H1 (cell line): ENCODE measurements around the gene OTX2. TPM values are rescaled to one million over a fixed set of nuclear protein-coding genes. Genes with fewer than 3 reads are reported as not detected.

ENCODE experiments used
- CTCF ChIA-PET: fragments of 300-600 bp; sonication (Branson Sonifier 250); formaldehyde crosslinking; loops from one replicate; lab custom pipeline; 2021; ENCODE audit not compliant: partially characterized antibody; lab: Charles Lee
- POLR2A ChIA-PET: fragments of 300-600 bp; sonication (Branson Sonifier 250); formaldehyde crosslinking; loops from one replicate; lab custom pipeline; 2021; ENCODE audit warnings: inconsistent platforms; ENCODE audit not compliant: partially characterized antibody; lab: Charles Lee
- DNase-seq, 2 experiments: peaks; one replicate each; pipeline versions ENCODE4 v3.0.0 to v3.0.0-alpha.2; 2010 to 2022; ENCODE audit warnings: low spot score in 2 of 2, low read depth in 1 of 2, mixed read lengths in 1 of 2
- FAIRE-seq: peaks from 2 replicates; lab custom pipeline; 2011; peaks lifted over from hg19 to GRCh38; lab: Jason Lieb, UNC
- H2AFZ ChIP-seq: 2 replicates; pipeline ENCODE4 v1.8.1; 2012; ENCODE audit warnings: low read length, inconsistent platforms
- H2AK5ac ChIP-seq: 2 replicates; pipeline ENCODE4 v1.6.1; 2013; ENCODE audit warnings: low read depth, low read length
- H2BK120ac ChIP-seq: replicated peaks from 2 replicates; pipeline ENCODE3; 2013; ENCODE audit warnings: low read depth, low read length, inconsistent platforms
- H2BK12ac ChIP-seq: 2 replicates; pipeline ENCODE4 v1.6.1; 2013; ENCODE audit warnings: low read depth, low read length
- H2BK15ac ChIP-seq: 2 replicates; pipeline ENCODE4 v1.6.1; 2013; ENCODE audit warnings: low read length
- H2BK20ac ChIP-seq: 2 replicates; pipeline ENCODE4 v1.6.1; 2013; ENCODE audit warnings: low read length
- H2BK5ac ChIP-seq: 2 replicates; pipeline ENCODE4 v1.6.1; 2013; ENCODE audit warnings: low read depth, low read length
- H3K14ac ChIP-seq: 2 replicates; pipeline ENCODE4 v1.6.1; 2013; ENCODE audit warnings: inconsistent platforms; ENCODE audit not compliant: insufficient read length
- H3K18ac ChIP-seq: 2 replicates; pipeline ENCODE4 v1.6.1; 2013; ENCODE audit warnings: low read length; ENCODE audit errors: extremely low read depth
- H3K23ac ChIP-seq: 2 replicates; pipeline ENCODE4 v1.6.1; 2013; ENCODE audit warnings: inconsistent platforms; ENCODE audit not compliant: insufficient read length
- H3K23me2 ChIP-seq: 2 replicates; pipeline ENCODE4 v1.6.1; 2013; ENCODE audit warnings: low read depth, low read length
- H3K27ac ChIP-seq: 2 replicates; pipeline ENCODE4 v1.6.1; 2011; ENCODE audit warnings: low read depth, low read length, inconsistent platforms
- H3K27me3 ChIP-seq, 4 experiments: replicated peaks in 1 of 4; 1 replicate in 1 of 4; 2 replicates in 3 of 4; pipeline versions ENCODE4 v1.6.1 to v1.8.1; 2011 to 2013; ENCODE audit warnings: low read length in 3 of 4, mild to moderate bottlenecking in 3 of 4, inconsistent platforms in 2 of 4, mixed read lengths in 2 of 4, moderate library complexity in 1 of 4; ENCODE audit not compliant: control insufficient read depth in 3 of 4, insufficient read depth in 3 of 4; ENCODE audit errors: extremely low read depth in 1 of 4
- H3K36me3 ChIP-seq, 4 experiments: 2 replicates each; pipeline versions ENCODE4 v1.6.1 to v1.8.1; 2011 to 2013; ENCODE audit warnings: mild to moderate bottlenecking in 4 of 4, low read length in 3 of 4, moderate library complexity in 2 of 4, control low read depth in 1 of 4, inconsistent platforms in 1 of 4; ENCODE audit not compliant: insufficient read depth in 4 of 4, control insufficient read depth in 2 of 4
- H3K4ac ChIP-seq: replicated peaks from 2 replicates; pipeline ENCODE3; 2013; ENCODE audit warnings: low read length, low read depth, mixed read lengths, inconsistent platforms; ENCODE audit not compliant: insufficient read length
- H3K4me1 ChIP-seq, 4 experiments: replicated peaks in 1 of 4; 1 replicate in 1 of 4; 2 replicates in 3 of 4; pipeline versions ENCODE4 v1.6.1 to v1.8.1; 2011 to 2013; ENCODE audit warnings: low read length in 3 of 4, inconsistent platforms in 2 of 4, mixed read lengths in 1 of 4; ENCODE audit not compliant: insufficient read depth in 4 of 4, control insufficient read depth in 3 of 4
- H3K4me2 ChIP-seq, 2 experiments: 2 replicates each; pipeline versions ENCODE4 v1.6.1 to v1.8.1; 2011 to 2013; ENCODE audit warnings: low read depth in 2 of 2, low read length in 2 of 2, control low read depth in 1 of 2, inconsistent platforms in 1 of 2, mild to moderate bottlenecking in 1 of 2; ENCODE audit not compliant: insufficient read depth in 1 of 2
- H3K4me3 ChIP-seq, 4 experiments: fragments of 200-600, 300-600 bp in 1 of 4; sonication (generic), shearing (Covaris generic), sonication (Bioruptor Twin) in 1 of 4; 2 replicates each; pipeline versions ENCODE4 v1.5.1 to v1.8.1; 2011 to 2016; ENCODE audit warnings: low read length in 4 of 4, low read depth in 3 of 4, control low read depth in 2 of 4, inconsistent platforms in 2 of 4, mild to moderate bottlenecking in 2 of 4, mixed read lengths in 1 of 4, moderate library complexity in 1 of 4; ENCODE audit not compliant: insufficient read depth in 2 of 4; ENCODE audit errors: extremely low read depth in 1 of 4
- H3K56ac ChIP-seq: replicated peaks from 2 replicates; pipeline ENCODE3; 2013; ENCODE audit warnings: low read depth, mild to moderate bottlenecking, mixed read lengths, low read length, inconsistent platforms; ENCODE audit not compliant: insufficient read length
- H3K79me1 ChIP-seq: 2 replicates; pipeline ENCODE4 v1.6.1; 2013; ENCODE audit warnings: low read depth, low read length, control low read depth
- H3K79me2 ChIP-seq, 2 experiments: 2 replicates each; pipeline versions ENCODE4 v1.6.1 to v1.8.1; 2012 to 2013; ENCODE audit warnings: low read length in 2 of 2, mild to moderate bottlenecking in 2 of 2, inconsistent platforms in 1 of 2; ENCODE audit not compliant: insufficient read depth in 2 of 2, control insufficient read depth in 1 of 2
- H3K9ac ChIP-seq, 4 experiments: replicated peaks in 1 of 4; 1 replicate in 1 of 4; 2 replicates in 3 of 4; pipeline versions ENCODE4 v1.6.1 to v1.8.1; 2011 to 2013; ENCODE audit warnings: low read depth in 3 of 4, low read length in 3 of 4, control low read depth in 2 of 4, mild to moderate bottlenecking in 2 of 4, moderate library complexity in 2 of 4, inconsistent platforms in 1 of 4; ENCODE audit errors: extremely low read depth in 1 of 4
- H3K9me3 ChIP-seq, 2 experiments: 2 replicates each; pipeline versions ENCODE4 v1.6.1 to v1.8.1; 2012 to 2013; ENCODE audit warnings: mild to moderate bottlenecking in 2 of 2, moderate library complexity in 2 of 2, control low read depth in 1 of 2, inconsistent platforms in 1 of 2, low read depth in 1 of 2, low read length in 1 of 2, mixed read lengths in 1 of 2; ENCODE audit not compliant: insufficient read depth in 2 of 2
- H4K20me1 ChIP-seq, 2 experiments: replicated peaks in 1 of 2; 2 replicates each; pipeline versions ENCODE3 to v1.8.1; 2011 to 2013; ENCODE audit warnings: inconsistent platforms in 2 of 2, low read length in 2 of 2, mild to moderate bottlenecking in 1 of 2; ENCODE audit not compliant: insufficient read depth in 2 of 2, control insufficient read depth in 1 of 2
- H4K5ac ChIP-seq: 2 replicates; pipeline ENCODE4 v1.6.1; 2013; ENCODE audit warnings: low read length, low read depth, mixed read lengths, inconsistent platforms; ENCODE audit not compliant: insufficient read length
- H4K8ac ChIP-seq: 2 replicates; pipeline ENCODE4 v1.8.0; 2013; ENCODE audit warnings: mild to moderate bottlenecking, moderate library complexity, low read length, inconsistent platforms; ENCODE audit not compliant: insufficient read depth; ENCODE audit errors: extremely low read depth
- H4K91ac ChIP-seq: replicated peaks from 2 replicates; pipeline ENCODE3; 2013; ENCODE audit warnings: low read length, mixed read lengths, inconsistent platforms; ENCODE audit not compliant: insufficient read length
- CHD2 ChIP-seq: IDR thresholded peaks from 2 replicates; pipeline ENCODE4 v1.6.1; 2012; ENCODE audit warnings: low read length, improper control_type of control experiment
- CTBP2 ChIP-seq: IDR thresholded peaks from 2 replicates; pipeline ENCODE4 v1.7.0; 2011; ENCODE audit warnings: borderline replicate concordance, mild to moderate bottlenecking, moderate library complexity, mixed read lengths, low read length; ENCODE audit not compliant: insufficient read depth, insufficient read length
- HDAC2 ChIP-seq, 2 experiments: fragments of 300-600 bp in 1 of 2; sonication (generic) in 1 of 2; IDR thresholded peaks; 2 replicates each; pipeline ENCODE4 v1.6.1; 2011 to 2012; ENCODE audit warnings: low read depth in 2 of 2, low read length in 2 of 2, mild to moderate bottlenecking in 2 of 2, moderate library complexity in 2 of 2, borderline replicate concordance in 1 of 2, inconsistent platforms in 1 of 2
- MAX ChIP-seq: IDR thresholded peaks from 2 replicates; pipeline ENCODE4 v1.6.1; 2012; ENCODE audit warnings: inconsistent platforms
- RNF2 ChIP-seq: fragments of 200-900, 300-1000 bp; sonication (generic); IDR thresholded peaks from 2 replicates; pipeline ENCODE4 v1.7.1; 2016; ENCODE audit warnings: borderline replicate concordance, low read depth, mild to moderate bottlenecking, antibody characterized with exemption, low read length; ENCODE audit not compliant: poor library complexity, severe bottlenecking; ENCODE audit errors: missing control alignments
- SIN3A ChIP-seq, 2 experiments: IDR thresholded peaks in 1 of 2; conservative IDR thresholded peaks in 1 of 2; 2 replicates each; pipeline ENCODE4 v1.6.1; 2011 to 2012; ENCODE audit warnings: low read length in 2 of 2, improper control_type of control experiment in 1 of 2, low read depth in 1 of 2, mild to moderate bottlenecking in 1 of 2
- SP1 ChIP-seq: IDR thresholded peaks from 2 replicates; pipeline ENCODE4 v1.6.1; 2011; ENCODE audit warnings: low read depth, low read length
- SP4 ChIP-seq: IDR thresholded peaks from 2 replicates; pipeline ENCODE4 v1.6.1; 2012; ENCODE audit warnings: low read length, inconsistent platforms
- SUZ12 ChIP-seq: fragments of 200-600 bp; sonication (generic); IDR thresholded peaks from 2 replicates; pipeline ENCODE4 v1.6.1; 2012; ENCODE audit warnings: mild to moderate bottlenecking, inconsistent platforms, low read length, moderate library complexity, mixed read lengths
- WGBS, 2 experiments: shearing (Covaris generic) in 1 of 2; methylation state at CpG; one replicate each; pipeline versions ENCODE4 v1.1.6 to v1.1.7; 2013 to 2015; ENCODE audit warnings: low lambda C conversion rate in 2 of 2, mixed read lengths in 2 of 2, inconsistent platforms in 1 of 2, low coverage in 1 of 2, missing lambda C conversion rate in 1 of 2; ENCODE audit not compliant: insufficient replicate concordance in 2 of 2, insufficient coverage in 1 of 2, insufficient read length in 1 of 2; ENCODE audit errors: extremely low coverage in 1 of 2, missing lambda C conversion rate in 1 of 2; 5-methylcytosine and 5-hydroxymethylcytosine counted together
- polyA plus RNA-seq, 7 experiments: library from polyadenylated mRNA; depleted of rRNA in 3 of 7; stranded (reverse) in 5 of 7; unstranded in 2 of 7; fragments of >200 nt in 5 of 7; fragments of 200-250 nt in 2 of 7; gene quantifications; 1 replicate in 5 of 7; 2 replicates in 1 of 7; 4 replicates in 1 of 7; pipeline versions ENCODE4 v1.2.1 to v1.2.3, GENCODE V29; 2011 to 2013; ENCODE audit warnings: missing spikeins in 2 of 7, mixed read lengths in 2 of 7
- total RNA-seq: library from RNA; stranded (reverse); fragmentation: NEBNext Ultra II Directional; extraction: Animal tissue kit (Norgen Biotek cat#: 25700); gene quantifications from 2 replicates; pipeline ENCODE4 v1.2.1, GENCODE V29; 2021

OTX2 gene
- total and polyA plus RNA-seq, 2 of the 8 experiments (the other 6 are each of a cell fraction or from before 2014, with no cell fraction given) = 33.9 to 155 TPM

DNA sequence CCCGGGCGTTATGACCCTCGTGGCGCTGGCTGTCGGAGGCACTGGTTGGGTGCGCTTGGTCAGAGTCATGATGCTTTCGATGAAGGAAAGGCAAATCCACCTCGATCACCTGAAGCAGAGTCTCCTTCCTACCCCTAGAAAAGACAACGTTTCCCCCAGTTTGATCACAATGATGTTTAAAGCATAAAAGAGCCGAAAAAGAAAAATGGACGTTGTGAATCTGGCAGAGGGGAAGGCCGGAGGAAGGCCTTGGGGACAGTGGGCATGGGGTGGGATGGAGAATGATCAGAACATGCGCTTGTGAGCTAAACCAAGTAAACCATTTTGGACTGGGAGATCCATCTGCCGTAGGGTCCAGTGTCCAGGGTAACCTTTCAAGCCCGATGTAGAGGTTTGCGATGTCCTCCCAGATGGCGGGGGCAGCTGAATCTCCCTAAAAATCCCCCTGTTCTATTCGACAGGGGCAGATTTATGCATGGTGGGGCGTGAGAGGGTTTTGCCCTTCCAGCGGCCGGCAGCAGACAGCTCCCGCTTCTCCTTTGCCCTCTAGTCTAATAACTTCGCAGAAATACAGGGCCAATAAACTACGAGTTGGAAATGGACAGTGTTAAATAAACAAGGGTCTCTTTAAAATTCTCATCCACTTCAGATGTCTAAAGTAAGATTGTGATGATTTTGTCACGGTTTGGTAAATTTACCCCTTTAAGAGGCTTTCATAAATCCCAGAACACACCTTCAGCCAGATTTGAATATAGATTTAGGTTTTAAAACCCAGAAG lies 2.3 kb upstream of the OTX2 start:
- Histone ChIP-seq H3K9me3 (no peaks in the 10 kb centered on the region), H3K79me1 (no peaks in the 10 kb centered on the region), H4K5ac (no peak overlapping the region), H3K27me3 (peaks cover 32 to 98% (median 79%) of the 10 kb centered on the region in 4 experiments; a peak in 6 of 7 replicates), H3K36me3 (no peaks in the 10 kb centered on the region; a peak in 1 of 8 replicates), H2AFZ (no peak overlapping the region), H4K8ac (peak overlapping the region; percentile 90), H2BK5ac (no peak overlapping the region; the same call in 1 of the 2 replicates), H4K20me1 (no peaks in the 10 kb centered on the region), H3K27ac (no peak overlapping the region), H3K23ac (no peak overlapping the region), H3K4me3 (peak overlapping the region; percentile 23 to 90 (median 57); a peak in 5 of 8 replicates), H3K18ac (peak overlapping the region; percentile 86; the same call in 1 of the 2 replicates), H2BK20ac (peak overlapping the region; percentile 67), H3K4ac (no peak overlapping the region), H3K4me2 (peak overlapping the region; percentile 75 to 87), H2BK15ac (no peak overlapping the region; the same call in 1 of the 2 replicates), H2BK12ac (no peak overlapping the region; the same call in 1 of the 2 replicates), H3K23me2 (peaks cover 29% of the 10 kb centered on the region; the same call in 1 of the 2 replicates), H2BK120ac (peak overlapping the region; percentile 90), H3K9ac (no peak overlapping the region), H4K91ac (peak overlapping the region; percentile 25), H3K14ac (no peak overlapping the region), H3K56ac (no peak overlapping the region), H3K79me2 (peaks cover 0 to 13% of the 10 kb centered on the region in 2 experiments; a peak in 1 of 4 replicates), H3K4me1 (peaks cover 14 to 33% (median 27%) of the 10 kb centered on the region in 4 experiments), H2AK5ac (no peak overlapping the region)
- FAIRE-seq (no peak), DNase-seq (peak in 1 of 2 experiments; percentile 58)
- CTCF ChIA-PET = interaction anchor here (0.6 to 4.5 kb wide), 12 partner anchors 10 to 975 kb away, joined by 3 to 19 read pairs (median 3); no protein-coding TSS in a partner anchor
- 2% methylated on average over 25 of the region's 25 CpGs; no CpG with 5 or more reads in 1 of the 2 experiments for WGBS, 2 experiments
- POLR2A ChIA-PET = interaction anchor here (0.6 to 4.6 kb wide), 8 partner anchors 8 to 239 kb away, joined by 3 to 53 read pairs (median 3); no protein-coding TSS in a partner anchor
- TF ChIP-seq RNF2 (no peak), SP4 (no peak), HDAC2 (IDR thresholded peaks at IDR 0.05; ENCODE audit: borderline replicate concordance in 1 of 2, low read depth in 2 of 2, low read length in 2 of 2) (no peak), SIN3A (conservative IDR thresholded peaks at IDR 0.05 in 1 of 2, IDR thresholded peaks at IDR 0.05 in 1 of 2; ENCODE audit: low read depth in 1 of 2, low read length in 2 of 2) (no peak), SUZ12 (peak; percentile 87), MAX (peak; percentile 48), SP1 (no peak), CHD2 (no peak), CTBP2 (peak; percentile 8)
